KMS-11 (cell line): Measurements from ENCODE around the gene APOL3.
"Not testable (repeated sequence)": the region's sequence is repeated elsewhere in the genome, so short reads cannot be mapped to it uniquely, and the experiment has no call there.

Source experiments
- H2AFZ ChIP-seq: fragments of 200-600 bp; sonication (generic); 2 replicates; pipeline ENCODE4 v1.6.1; 2016; ENCODE audit warnings: antibody characterized with exemption, mixed run types, low read depth
- H3K27ac ChIP-seq: fragments of 200-600 bp; sonication (generic); 2 replicates; pipeline ENCODE4 v1.6.1; 2016; ENCODE audit warnings: mild to moderate bottlenecking, mixed run types
- H3K27me3 ChIP-seq: fragments of 200-600 bp; sonication (generic); 2 replicates; pipeline ENCODE4 v1.6.1; 2017; ENCODE audit warnings: mild to moderate bottlenecking, low read depth, mixed run types, moderate library complexity; ENCODE audit not compliant: insufficient read depth
- H3K36me3 ChIP-seq: fragments of 200-600 bp; sonication (generic); 2 replicates; pipeline ENCODE4 v1.6.1; 2017; ENCODE audit warnings: mild to moderate bottlenecking, mixed run types; ENCODE audit not compliant: insufficient read depth
- H3K4me1 ChIP-seq: fragments of 200-600 bp; sonication (generic); 2 replicates; pipeline ENCODE4 v1.6.1; 2016; ENCODE audit warnings: mild to moderate bottlenecking, low read depth, mixed run types; ENCODE audit not compliant: poor library complexity, severe bottlenecking
- H3K4me2 ChIP-seq: fragments of 200-600 bp; sonication (generic); 2 replicates; pipeline ENCODE4 v1.7.0; 2016; ENCODE audit warnings: mild to moderate bottlenecking, mixed run types
- H3K4me3 ChIP-seq: fragments of 200-600 bp; sonication (generic); IDR thresholded peaks from 2 replicates; pipeline ENCODE4 v1.6.1; 2017; ENCODE audit warnings: low read depth, low read length, mixed read lengths; ENCODE audit not compliant: insufficient read depth
- H3K79me2 ChIP-seq: fragments of 200-600 bp; sonication (generic); 2 replicates; pipeline ENCODE4 v1.6.1; 2016; ENCODE audit warnings: low read depth, mixed run types; ENCODE audit not compliant: insufficient read depth
- H3K9ac ChIP-seq: fragments of 200-600 bp; sonication (generic); 2 replicates; pipeline ENCODE4 v1.6.1; 2016; ENCODE audit warnings: mild to moderate bottlenecking, mixed run types
- H4K20me1 ChIP-seq: fragments of 200-600 bp; sonication (generic); 2 replicates; pipeline ENCODE4 v1.6.1; 2016; ENCODE audit warnings: mild to moderate bottlenecking, mixed run types; ENCODE audit not compliant: insufficient read depth
- TF ChIP-seq, protein P1 (sequence below): fragments of 200-600 bp; sonication (generic); conservative IDR thresholded peaks from 2 replicates; pipeline ENCODE4 v1.6.1; 2017; ENCODE audit warnings: low read depth, mild to moderate bottlenecking, antibody characterized with exemption, low read length, moderate library complexity, mixed read lengths

APOL3 gene

DNA sequence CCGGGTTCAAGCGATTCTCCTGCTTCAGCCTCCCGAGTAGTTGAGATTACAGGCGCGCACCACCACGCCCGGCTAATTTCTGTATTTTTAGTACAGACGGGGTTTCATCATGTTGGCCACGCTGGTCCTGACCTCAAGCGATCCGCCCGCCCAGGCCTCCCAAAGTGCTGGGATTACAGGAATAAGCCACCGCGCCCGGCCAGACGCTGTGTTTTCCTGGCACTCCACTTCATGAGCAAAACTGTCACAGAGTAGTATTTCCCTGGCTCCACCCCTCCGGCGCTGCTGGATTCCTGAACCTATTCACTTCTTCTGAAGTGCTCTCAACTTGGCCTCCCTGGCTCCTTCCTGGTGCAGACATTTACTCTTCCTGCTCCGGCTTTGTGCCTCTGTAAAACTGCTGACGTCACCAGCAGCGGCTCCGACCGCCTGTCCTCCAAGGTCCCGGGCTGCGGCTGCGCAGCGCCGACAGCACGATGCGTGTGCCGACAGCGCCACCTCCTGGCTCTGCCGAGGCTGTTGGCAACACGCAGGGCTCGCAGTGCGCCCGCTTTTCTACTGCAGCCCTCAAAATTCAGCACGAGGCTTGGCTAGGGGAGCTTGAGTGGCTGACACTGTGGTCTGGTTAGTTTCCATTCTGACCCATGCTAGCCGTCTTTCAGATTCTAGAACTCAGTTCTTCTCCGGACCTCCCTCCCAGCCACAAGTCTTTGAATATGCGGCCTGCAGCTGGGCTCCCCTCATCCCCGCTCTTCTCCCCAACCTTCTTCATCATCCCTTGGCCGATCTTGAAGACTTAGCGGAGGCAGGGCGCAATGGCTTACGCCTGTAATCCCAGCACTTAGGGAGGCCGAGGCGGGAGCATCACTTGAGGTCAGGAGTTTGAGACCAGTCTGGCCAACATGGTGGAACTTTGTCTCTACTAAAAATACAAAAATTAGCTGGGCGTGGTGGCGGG is 36.6 kb downstream of the APOL3 start:
- TF ChIP-seq, protein P1, sequence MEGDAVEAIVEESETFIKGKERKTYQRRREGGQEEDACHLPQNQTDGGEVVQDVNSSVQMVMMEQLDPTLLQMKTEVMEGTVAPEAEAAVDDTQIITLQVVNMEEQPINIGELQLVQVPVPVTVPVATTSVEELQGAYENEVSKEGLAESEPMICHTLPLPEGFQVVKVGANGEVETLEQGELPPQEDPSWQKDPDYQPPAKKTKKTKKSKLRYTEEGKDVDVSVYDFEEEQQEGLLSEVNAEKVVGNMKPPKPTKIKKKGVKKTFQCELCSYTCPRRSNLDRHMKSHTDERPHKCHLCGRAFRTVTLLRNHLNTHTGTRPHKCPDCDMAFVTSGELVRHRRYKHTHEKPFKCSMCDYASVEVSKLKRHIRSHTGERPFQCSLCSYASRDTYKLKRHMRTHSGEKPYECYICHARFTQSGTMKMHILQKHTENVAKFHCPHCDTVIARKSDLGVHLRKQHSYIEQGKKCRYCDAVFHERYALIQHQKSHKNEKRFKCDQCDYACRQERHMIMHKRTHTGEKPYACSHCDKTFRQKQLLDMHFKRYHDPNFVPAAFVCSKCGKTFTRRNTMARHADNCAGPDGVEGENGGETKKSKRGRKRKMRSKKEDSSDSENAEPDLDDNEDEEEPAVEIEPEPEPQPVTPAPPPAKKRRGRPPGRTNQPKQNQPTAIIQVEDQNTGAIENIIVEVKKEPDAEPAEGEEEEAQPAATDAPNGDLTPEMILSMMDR = peak; percentile 94
- Histone ChIP-seq H3K4me1 (no peaks in the 10 kb centered on the region), H3K27ac (no peak overlapping the region), H2AFZ (peak overlapping the region; percentile 88), H4K20me1 (no peaks in the 10 kb centered on the region), H3K4me3 (no peak overlapping the region), H3K4me2 (peak overlapping the region; percentile 38; the same call in 1 of the 2 replicates), H3K9ac (no peak overlapping the region), H3K36me3 (no peaks in the 10 kb centered on the region), H3K79me2 (no peaks in the 10 kb centered on the region), H3K27me3 (peaks cover 4% of the 10 kb centered on the region; the same call in 1 of the 2 replicates)

DNA sequence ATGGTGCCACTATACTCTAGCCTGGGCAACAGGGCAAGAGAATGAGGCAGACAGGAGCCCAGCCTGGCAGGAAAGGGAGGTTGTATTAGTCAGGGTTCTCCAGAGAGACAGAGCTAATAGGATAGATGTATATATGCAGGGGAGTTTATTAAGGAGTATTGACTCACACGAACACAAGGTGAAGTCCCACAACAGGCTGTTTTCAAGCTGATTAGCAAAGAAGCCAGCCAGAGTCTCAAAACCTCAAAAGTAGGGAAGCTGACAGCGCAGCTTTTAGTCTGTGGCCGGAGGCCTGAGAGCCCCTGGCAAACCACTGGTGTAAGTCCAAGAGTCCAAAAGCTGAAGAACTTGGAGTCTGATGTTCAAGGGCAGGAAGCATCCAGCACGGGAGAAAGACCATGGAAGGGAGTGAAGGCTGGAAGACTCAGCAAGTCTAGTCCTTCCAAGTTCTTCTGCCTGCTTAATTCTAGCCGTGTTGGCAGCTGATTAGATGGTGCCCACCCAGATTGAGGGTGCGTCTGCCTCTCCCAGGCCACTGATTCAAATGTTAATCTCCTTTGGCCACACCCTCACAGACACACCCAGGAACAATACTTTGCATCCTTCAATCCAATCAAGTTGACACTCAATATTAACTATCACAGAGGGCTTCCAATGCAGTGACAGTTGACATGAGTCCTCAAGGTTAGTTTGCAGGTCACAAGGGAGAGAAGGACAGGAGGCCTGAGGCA is 39.8 kb downstream of the APOL3 start:
- H3K9ac ChIP-seq, H3K27me3 ChIP-seq, H2AFZ ChIP-seq, H3K4me2 ChIP-seq, H4K20me1 ChIP-seq, H3K4me1 ChIP-seq, H3K4me3 ChIP-seq, H3K27ac ChIP-seq, H3K36me3 ChIP-seq, H3K79me2 ChIP-seq: not testable (repeated sequence)

DNA sequence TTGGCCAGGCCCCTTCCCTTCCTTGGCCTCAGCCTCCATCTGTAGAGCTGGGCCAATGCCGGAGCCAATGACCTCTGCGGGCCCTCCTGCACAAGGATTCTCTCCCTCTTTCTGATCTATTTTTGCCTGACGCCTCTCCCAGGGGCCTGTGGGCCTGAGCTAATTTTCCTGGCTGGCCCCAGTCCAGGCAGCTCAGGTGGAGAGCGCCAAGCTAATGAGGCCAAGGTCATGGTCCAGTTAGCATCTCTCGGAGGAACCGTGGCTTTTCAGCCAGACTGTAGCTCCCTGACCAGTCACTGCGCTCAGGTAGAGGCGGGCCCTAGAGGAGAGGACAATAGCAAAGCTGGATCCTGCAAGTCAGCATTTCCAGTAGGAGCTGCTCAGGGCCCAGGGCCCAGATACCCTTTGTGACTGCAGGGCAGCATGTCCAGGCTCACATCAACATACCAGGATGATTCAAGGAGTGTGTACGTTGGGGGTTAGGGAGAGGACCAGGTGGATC is 43.5 kb downstream of the APOL3 start:
- no peak overlapping the region for H3K27ac ChIP-seq
- H3K4me1 ChIP-seq = no peaks in the 10 kb centered on the region
- no peaks in the 10 kb centered on the region for H3K27me3 ChIP-seq
- no peaks in the 10 kb centered on the region for H4K20me1 ChIP-seq
- no peaks in the 10 kb centered on the region for H3K79me2 ChIP-seq
- H3K4me2 ChIP-seq = no peak overlapping the region
- H2AFZ ChIP-seq = no peak overlapping the region
- H3K9ac ChIP-seq = no peak overlapping the region
- no peak overlapping the region for H3K4me3 ChIP-seq
- TF ChIP-seq, protein P1 = no peak
- H3K36me3 ChIP-seq = no peaks in the 10 kb centered on the region

DNA sequence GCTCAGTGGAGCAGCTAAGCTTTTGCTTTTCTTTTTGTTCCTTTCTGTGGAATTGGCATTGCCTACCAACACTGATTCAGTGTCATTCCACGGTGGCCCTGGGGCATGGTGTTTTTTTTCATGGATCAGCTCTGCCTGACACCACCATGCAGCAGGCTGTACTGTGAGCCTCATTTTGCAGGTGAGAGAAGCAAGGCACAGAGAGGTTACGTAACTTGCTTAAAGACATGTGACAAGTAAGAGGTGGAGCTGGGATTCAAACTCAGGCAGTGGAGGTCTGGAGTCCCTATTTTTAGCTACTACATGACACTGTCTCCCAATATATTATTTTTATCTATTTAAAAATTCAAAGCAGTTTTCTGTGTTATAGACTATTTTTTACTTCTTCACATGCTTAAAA is 44.4 kb downstream of the APOL3 start:
- TF ChIP-seq, protein P1 = no peak
- Histone ChIP-seq H3K4me1 (no peaks in the 10 kb centered on the region), H4K20me1 (no peaks in the 10 kb centered on the region), H3K36me3 (no peaks in the 10 kb centered on the region), H3K4me2 (no peak overlapping the region), H3K4me3 (no peak overlapping the region), H3K27ac (no peak overlapping the region), H3K27me3 (no peaks in the 10 kb centered on the region), H3K79me2 (no peaks in the 10 kb centered on the region), H2AFZ (no peak overlapping the region), H3K9ac (no peak overlapping the region)
